HuH-7 (cell line): Measurements from ENCODE around the gene CPPED1.

Experiments
- DNase-seq: peaks from one replicate; pipeline ENCODE4 v3.0.0; 2011; ENCODE audit warnings: low spot score

CPPED1 gene

DNA sequence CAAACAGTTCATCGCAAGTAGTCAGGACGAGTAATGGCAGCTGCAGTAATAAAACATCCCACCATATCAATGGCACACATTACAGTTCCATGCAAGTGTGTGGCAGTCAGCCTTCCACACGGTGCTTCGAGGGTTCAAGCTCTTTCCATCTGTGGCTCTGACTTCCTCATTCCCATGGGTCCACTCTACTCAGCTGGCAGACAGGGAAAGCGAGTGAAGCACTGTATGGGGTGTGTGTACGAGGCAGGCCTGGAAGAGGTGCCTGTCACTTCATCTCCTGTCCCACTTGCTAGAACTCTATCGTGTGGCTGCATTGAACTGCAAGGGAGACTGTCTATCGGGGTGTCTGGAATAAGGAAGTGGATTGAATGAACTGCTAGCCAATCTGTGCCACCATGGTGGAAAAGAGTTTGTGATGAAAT, 160.6 kb downstream of the CPPED1 start:
- no peak for DNase-seq

DNA sequence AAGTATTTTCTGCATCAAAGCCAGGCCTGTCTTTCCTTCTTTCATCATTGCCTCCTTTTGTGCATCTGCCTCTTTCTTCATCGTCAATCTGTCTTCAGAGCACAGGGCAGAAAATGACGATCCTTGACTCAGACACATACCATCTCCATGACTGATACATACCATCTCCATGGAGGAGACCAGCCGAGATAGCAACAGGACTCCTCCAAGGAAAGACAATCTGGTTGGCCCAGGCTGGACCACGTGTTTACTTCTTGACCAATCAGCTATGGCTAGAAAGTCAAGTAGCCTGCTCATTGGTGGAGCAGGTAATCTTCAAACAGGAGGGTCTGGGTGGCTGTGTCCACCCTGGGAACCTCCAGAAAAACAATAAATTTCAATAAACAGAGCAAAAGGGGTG, 164.6 kb downstream of the CPPED1 start:
- DNase-seq, result no peak

DNA sequence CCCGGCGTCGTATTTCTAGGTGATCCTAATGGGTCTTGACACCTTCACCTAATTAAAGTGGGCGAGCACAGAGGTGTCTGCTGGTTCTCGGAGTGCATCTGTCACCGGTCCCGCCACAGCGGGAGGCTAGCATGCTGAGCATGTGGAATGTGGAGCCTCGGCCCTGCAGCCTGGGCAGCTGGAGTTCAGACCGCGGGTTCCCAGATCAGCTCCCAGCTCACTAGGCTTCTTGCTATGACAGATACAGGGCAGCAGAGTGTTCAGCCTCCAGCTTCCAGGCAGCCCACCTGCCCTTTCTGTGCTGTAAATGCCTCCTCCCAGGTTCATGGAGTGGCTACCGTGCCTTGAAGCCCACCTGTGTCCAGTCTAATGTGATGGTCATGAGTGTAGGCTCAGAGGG, 166.7 kb downstream of the CPPED1 start:
- no peak for DNase-seq

DNA sequence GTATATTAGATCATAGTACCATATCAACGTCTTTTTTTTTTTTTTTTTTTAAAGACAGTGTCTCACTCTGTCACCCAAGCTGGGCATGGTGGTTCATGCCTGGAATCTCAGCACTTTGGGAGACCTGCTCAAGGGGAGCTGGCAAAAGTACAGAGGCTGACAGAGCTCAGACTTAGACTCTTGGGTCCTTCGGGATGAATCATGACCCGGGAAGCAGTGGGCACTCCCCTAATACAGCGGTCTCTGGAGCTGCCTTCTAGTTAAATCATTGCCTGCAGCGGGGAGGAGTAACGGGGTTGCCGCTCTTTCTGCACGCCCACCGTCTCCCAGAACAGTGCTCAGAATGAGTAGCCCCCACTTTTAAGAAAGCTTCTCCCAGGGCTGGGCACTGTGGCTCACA, 174.4 kb downstream of the CPPED1 start:
- no peak for DNase-seq

DNA sequence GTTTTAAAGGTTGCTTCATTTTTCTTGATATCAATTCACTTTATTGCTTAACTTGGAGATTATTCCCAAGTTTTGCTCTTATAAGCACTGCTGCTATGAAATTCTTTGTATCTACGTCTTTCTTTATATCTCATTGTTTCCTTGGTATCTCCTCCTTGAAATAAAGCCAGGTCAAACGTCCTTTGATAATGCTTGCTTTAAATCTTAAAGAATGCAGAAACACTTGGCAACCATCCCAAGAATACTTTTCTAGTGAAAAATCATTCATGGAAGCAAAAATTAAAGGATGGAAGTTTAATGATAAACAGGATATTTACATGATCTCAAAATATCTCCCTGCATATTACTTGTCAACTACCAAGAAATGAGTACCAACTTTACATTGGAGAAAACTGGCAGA, 175.2 kb downstream of the CPPED1 start:
- no peak for DNase-seq

DNA sequence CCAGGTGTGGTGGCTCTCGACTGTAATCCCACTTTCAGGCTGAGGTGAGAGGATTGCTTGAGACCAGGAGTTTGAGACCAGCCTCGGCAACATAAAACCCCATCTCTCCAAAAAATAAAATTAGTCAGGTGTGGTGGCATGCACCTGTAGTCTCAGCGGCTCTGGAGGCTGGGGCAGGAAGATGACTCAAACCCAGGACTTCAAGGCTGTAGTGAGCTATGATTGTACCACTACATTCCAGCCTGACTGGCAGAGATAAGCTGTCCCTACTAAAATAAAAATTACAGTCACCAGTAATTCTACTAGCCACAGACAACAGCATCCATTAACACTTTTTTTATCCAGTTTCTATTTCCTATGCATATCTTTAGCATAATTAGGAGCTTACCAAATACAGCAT, 176.3 kb downstream of the CPPED1 start:
- no peak for DNase-seq

DNA sequence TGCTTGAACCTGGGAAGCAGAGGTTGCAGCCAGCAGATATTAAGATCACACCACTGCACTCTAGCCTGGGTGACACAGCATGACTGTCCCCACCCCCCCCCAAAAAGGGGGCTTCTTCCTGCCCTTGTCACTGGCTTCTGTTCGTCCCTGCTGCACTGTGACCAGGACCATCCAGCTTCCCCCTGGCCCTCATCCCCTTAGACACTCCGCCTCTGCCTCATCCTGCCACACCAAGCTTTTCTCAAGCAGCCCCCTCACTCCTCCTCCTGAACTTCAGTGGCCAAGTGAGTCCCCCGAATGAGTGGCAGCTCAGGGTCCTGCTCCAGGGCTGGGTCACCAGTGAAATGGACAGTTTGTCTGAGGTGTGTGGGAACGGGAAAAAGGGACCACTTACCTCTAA, 177.3 kb downstream of the CPPED1 start:
- DNase-seq, result no peak

DNA sequence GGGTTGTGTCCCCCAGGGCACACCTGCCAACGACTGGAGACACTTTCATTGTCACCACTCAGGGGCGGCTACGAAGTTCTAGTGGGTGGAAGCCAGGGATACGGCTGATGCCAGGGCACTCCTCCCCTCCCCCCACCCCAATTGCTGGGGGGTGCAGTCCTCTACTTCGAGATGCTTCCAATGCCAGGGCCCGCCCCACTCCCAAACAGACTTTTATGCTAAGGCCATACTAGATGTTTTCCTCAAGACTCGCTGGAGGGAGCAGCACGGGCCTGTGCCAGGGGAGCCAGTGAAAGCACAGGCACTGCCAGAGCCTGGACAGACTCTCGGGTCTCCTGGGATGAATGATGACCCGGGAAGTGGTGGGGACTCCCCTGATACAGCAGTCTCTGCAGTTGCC, 178.0 kb downstream of the CPPED1 start:
- no peak for DNase-seq

DNA sequence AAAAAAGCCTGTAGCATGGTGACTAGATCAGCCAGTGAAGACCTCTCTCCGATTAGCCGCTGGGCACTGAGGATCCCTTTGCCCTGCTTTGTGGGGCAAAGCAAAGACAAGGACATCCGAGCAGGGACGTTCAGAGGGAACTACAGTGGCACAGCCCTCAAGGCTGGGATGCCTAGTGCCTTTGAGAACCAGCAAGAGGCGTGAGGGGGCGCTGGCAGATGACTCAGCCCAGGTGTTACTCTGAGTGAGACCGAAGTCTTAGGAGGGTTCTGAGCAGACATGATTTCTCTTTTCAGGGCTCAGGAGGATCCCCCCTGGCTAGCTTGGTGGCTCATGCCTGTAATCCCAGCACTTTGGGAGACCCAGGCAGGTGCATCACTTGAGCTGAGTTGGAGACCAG, 178.6 kb downstream of the CPPED1 start:
- no peak for DNase-seq

DNA sequence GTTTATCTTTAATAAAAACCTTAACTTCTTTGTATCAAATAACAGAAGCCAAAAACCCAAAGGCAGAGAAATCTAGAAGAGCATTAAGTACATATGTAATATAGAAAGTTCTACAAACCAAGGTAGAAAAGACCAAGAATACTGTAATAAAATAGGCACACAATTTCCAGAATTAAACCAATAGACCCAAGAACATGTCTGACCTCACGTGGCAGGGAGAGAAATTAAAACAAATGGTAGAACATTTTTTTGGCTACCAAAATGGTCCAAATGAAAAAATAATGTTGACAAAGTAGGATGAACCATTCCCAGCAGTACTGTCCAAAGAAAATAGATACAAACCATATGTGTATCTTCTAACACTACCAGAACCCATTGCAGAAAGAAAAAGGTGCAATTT, 183.5 kb downstream of the CPPED1 start:
- no peak for DNase-seq

DNA sequence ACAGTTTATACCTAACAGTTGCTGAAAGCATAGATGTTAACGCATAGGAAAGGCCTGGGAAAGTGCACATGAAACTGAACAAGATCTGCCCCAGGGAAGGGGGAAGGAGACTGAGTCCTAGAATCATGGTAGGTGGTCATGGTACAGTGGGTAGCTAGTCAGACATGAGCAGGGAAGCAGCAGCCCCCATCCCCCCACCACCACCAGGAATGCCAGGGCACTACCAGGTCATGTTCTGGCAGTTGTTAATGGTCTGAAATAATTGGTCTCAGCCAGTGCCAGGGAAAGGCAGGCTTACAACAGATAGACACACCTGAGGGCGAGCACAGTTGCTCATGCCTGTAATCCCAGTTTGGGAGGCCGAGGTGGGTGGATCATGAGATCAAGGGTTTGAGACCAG, 185.2 kb downstream of the CPPED1 start:
- DNase-seq, result no peak

DNA sequence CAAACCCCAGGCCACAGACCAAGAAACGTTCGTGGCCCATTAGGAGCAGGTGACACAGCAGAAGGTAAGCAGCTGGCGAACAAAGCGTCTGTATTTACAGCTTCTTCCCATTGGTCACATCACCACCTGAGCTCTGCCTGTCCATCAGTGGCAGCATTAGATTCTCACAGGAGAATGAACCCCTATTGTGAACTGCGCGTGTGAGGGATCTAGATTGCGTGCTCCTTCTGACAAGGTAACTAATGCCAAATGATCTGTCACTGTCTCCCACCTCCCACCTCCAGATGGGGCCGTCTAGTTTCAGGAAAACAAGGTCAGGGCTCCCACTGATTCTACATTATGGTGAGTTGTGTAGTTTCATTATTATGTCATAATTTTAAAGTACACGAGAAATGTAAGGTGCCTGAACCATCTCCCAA, 186.3 kb downstream of the CPPED1 start:
- DNase-seq, result no peak

DNA sequence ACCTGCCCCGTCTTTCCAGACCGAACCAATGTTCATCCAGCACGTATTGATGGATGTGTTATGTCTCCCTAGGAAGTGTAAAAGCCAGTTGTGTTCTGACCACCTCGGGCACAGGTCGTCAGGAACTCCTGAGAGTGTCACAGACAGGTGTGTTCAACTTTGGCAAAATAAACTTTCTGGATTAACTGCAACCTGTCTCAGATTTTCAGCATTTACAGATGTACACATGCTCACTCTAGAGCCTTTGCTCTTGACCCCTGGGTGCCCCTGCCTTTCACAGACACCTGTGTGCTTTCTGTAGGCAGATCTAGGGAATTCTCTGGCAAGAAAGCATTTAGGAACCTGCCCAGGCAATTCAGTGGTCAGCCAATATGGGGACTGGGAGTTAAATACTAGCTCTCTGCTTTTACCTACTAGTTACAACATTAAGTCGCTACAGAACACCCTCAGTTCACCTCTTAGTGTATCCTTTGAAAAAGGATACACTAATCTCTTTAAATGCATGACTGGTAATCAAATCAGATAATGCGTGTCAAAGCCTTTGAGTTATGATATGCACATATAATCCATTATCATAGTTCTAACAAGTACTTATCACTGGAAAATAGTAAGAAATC, 188.9 kb downstream of the CPPED1 start:
- DNase-seq, result no peak

DNA sequence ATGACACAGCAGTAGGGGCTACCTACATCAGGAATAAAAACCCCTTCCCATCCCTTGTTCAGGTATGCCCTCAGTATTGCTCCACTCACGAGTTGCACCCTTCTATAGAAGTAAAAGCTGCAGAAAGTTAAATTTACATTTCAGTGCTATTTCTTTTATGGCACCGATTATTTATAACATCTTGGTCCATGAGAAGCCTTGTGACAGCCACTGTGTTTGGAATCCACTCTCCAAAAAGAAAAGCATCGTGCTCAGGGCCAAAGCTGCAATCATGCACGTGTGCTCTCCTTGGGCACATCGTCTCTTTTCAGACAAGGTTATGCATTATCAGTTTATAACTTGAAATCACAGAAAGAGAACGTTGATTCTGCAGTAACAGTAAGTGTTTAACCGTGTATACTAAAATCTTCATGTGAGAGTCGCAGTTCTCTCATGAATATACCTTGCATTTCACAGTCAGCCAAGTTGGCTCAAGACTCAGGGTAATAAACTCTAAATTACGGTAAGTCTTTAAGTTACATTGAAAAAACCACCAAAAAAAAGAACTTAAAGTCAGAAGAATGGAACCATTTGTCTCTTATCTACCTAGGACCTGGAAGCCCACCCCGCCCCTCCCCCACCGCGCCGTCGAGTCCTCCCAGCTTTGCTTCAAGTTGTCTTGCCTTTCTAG, 189.6 kb downstream of the CPPED1 start:
- DNase-seq, result no peak

DNA sequence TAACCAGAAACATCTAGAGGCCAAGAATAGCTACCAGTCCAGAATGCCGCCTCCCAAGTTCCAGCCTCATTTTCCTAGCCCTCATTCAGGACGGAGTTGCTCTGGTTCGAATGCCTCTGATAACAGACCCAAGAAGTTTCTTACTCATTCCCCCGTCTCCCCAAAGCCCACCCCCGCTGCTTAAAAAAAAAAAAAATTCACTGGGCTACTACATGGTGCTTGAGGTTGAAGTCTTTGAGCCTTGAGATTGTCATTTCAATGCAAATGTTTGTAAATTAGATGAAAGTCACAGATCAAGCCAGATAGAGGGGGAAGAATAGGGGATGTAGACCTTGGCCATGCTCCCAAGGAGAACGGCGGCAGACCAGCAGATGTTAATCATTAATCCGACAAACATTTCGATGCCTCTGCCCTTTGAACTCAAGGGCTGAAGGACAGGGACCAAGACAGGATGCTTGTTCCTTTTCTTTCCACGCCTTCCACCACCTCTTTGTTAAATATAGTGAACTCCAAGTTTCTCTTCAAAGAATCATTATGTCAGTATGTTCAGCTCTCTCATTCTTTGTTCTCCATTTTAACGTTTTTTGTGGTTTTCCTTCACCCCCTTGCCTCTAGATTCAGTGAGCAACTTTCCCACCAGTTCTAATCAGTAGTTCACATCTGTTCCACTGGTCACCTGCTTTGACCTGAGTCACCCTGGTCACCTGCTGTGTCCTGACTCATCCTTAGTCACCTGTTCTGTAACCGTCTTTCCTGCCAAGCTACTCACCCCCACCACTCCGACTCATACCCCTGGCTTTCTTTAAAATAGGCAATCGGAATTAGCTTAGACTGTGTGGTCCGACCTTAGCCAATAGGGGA, 190.3 kb downstream of the CPPED1 start:
- peak; percentile 28 for DNase-seq

DNA sequence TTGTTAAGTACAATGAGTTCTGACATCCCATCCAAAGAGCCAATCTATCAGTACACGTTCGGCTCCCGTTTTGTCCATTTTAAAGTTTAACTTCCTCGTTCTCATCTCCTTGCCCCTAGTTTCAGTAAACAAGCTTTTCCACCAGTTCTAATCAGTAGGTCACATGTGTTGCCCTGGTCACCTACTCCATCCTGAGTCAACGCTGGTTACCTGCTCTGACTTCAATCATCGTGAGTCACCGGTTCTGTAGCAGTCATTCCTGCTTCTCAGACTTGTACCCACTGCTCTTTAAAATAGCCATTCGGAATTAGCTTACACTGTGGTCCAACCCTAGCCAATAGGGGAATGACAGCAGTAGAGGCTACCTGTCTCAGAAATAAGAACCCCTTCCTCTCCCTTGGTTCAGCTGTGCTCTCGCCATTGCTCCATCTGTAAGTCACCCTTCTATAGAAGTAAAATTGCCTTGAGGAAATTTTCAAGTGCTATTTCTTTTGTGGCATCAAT, 191.0 kb downstream of the CPPED1 start:
- peak; percentile 9 for DNase-seq

DNA sequence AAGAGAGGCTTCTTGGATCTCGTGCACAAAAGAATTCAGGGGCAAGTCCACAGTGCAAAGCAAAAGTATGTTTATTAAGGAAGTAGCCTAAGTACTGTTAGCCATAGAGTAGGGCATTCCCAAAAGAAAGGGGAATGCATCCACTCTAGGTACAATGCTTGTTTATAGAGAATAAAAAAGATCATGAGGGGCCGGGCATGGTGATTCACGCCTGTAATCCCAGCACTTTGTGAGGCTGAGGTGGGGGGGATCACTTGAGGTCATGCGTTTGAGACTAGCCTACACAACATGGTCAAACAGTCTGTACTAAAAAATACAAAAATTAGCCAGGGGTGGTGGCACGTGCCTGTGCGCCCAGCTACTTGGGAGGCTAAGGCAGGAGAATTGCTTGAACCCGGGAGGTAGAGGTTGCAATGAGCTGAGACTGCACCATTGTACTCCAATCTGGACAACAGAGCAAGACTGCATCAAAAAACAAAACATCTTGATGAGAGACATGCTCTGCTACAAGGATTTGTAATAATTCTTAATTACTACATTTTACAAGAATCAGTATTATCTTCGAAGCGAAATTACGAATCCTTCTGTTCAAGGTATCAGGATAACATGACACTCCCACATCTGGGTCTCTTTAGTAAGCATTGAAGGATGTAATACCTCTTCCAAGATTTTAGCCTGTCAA, 191.6 kb downstream of the CPPED1 start:
- DNase-seq, result no peak

DNA sequence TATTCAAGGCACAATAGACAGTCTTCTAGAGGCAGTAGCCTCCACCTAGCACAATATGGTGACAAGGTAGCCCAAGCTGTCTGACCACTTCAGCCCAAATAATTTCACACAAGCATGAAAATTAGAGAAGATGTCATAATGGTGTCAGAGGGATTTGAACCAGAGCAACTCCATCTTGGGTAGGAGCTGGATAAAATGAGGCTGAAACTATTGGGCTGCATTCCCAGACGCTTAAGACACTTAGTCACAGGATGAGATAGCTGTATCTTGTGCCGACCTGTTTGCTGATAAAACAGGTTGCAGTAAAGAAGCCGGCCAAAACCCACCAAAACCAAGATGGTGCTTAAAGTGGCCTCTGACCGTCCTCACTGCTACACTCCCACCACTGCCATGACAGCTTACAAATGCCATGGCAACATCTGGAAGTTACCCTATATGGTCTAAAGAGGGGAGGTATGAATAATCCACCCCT, 192.6 kb downstream of the CPPED1 start:
- DNase-seq, result no peak

DNA sequence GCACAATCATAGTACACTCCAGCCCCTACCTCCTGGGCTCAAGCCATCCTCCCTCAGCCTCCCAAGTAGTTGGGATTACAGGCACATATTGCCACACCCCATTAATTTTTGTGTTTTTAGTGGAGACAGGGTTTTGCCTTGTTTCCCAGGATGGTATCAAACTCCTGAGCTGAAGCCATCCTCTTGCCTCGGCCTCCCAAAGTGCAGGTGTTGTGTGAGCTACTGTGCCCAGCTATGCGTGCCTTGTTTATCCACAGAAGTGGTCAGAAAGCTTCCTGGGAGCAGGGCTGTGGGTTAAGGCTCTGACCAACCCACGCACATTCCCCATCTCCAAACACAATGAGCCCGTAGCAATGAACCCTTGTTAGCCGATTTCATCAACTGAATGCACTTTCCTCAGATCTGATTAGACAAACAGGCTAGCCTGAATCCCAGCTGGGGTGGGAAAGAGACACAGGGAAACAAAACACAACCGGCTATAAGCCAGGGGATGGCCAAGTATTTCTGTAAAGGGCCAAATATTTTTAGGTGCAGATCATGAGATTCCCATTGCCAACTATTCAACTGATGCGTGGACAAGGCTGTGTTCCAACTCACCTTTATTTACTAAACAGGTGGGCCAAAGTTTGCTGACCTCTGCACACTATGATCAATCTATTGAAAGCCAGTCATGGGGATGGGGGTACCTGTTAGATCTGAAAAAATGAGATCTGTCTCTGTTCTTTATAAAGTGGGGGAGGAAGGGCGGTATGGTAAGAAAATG, 193.6 kb downstream of the CPPED1 start:
- no peak for DNase-seq
